Measurements from ENCODE around the gene IFT22.

Gene IFT22

DNA sequence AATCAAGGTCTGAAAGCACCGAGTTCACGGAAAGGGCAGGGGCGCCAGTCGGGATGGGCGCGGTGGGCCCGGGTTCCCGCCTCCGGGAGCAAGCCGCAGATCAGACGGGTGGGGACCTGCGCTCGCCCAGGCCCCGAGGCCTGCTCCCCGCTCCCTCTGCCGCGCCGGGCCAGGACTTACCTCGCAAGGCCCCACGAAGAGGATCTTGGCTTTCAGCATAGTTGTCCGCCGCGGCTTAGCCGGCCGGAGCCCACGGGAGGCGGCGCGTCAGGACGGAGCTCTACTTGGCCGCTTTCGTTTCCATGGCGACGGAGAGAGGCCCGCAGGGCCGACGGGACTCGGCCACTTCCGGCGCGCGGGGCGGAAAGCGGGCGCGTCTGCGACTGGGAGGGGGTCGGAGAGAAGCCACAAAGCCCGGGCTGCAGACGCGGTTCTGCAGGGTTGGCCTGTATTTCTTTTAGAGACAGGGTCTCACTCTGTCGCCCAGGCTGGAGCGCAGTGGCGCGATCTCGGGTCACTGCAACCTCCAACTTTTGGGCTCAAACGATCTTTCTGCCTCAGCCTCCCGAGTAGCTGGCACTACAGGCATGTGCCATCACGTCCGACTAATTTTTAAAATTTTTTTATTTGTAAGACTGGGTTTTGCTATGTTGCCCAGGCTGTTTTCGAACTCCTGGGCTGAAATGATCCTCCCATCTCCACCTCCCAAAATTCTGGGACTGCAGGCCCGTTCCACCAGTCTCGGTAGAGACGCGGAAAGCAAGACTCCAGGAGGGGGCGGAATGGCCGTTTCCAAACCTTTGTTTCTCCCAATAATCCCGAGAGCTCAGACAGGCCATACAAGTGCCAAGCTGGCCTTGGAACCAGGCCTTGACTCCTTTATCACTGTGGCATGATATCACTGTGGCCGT lies at the start of gene IFT22:
Gene IFT22, minus strand, starts transcription at position 322 of the 911 bp plus-strand sequence. Its CDS starts 103 bp downstream, at position 219.
- peak within 1 kb of the TSS; percentile 59 for H3K4me3 ChIP-seq (replicated peaks; ENCODE audit: low read depth, low read length)
- DNase-seq (ENCODE audit: extremely low read depth, low read depth): peak; percentile 59
- TF ChIP-seq, protein P1, sequence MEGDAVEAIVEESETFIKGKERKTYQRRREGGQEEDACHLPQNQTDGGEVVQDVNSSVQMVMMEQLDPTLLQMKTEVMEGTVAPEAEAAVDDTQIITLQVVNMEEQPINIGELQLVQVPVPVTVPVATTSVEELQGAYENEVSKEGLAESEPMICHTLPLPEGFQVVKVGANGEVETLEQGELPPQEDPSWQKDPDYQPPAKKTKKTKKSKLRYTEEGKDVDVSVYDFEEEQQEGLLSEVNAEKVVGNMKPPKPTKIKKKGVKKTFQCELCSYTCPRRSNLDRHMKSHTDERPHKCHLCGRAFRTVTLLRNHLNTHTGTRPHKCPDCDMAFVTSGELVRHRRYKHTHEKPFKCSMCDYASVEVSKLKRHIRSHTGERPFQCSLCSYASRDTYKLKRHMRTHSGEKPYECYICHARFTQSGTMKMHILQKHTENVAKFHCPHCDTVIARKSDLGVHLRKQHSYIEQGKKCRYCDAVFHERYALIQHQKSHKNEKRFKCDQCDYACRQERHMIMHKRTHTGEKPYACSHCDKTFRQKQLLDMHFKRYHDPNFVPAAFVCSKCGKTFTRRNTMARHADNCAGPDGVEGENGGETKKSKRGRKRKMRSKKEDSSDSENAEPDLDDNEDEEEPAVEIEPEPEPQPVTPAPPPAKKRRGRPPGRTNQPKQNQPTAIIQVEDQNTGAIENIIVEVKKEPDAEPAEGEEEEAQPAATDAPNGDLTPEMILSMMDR (IDR thresholded peaks at IDR 0.05; ENCODE audit: low read depth, low read length, missing control alignments): peak; percentile 59

DNA sequence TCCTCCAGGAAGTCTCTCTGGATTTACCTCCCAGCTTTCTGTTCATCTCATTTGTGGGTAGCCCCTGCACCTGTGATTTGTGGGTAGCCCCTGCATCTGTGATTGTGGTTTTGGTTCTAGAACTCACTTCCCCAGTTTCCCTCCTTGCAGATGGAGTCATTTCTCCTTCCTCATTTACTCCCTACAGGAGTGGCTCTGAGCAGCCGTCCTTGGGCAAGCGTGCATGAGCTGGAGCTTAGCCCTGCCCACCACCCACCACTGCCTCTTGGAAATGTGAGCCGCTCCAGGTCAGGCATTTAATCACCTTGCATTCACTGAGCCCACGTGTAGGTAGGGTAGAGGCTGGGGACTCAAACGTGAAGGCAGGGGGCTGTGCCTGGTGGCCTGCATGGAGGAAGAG lies 49.2 kb upstream of the IFT22 start:
- DNase-seq (ENCODE audit: extremely low read depth, low read depth): no peak

DNA sequence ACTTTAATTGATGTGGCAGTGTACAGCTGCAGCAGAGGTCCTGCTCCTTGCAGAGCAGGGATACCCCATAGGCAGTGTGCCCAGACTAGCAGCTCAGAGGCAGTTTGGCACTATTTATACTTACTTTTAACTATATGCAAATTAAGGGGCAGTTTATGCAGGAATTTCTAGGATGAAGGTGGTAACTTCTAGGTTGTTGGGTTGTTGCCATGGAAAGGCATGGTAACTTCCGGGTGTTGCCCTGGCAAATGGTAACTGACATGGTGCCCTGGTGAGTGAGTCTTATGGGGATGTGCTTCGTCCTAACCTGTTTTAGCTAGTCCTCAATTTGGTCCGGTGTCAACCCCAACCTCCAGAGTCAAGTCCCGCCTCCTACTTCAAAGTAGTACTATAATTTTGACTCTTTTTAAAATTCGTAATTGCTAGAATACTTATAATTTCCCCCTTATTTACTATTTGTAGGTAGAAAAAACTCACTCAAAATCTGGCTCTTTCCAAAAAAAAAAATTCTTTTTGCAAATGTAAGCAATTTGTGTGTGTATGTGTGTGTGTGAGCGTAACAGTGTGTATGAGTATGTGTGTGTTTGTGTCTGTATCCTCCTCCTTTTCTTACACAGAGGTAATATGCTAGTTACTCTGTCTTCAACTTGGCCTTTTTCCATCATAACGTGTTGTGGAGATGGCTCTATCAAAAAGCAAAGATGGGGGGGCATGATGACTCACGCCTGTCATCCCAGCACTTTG lies 47.0 kb upstream of the IFT22 start:
- no peak for DNase-seq (ENCODE audit: extremely low read depth, low read depth)
- TF ChIP-seq, protein P1 (IDR thresholded peaks at IDR 0.05; ENCODE audit: low read depth, low read length, missing control alignments): no peak
- H3K4me3 ChIP-seq (replicated peaks; ENCODE audit: low read depth, low read length): no peak overlapping the region

More for the DNA sequence above, 49.2 kb upstream of the IFT22 start:
- TF ChIP-seq, protein P1 (IDR thresholded peaks at IDR 0.05; ENCODE audit: low read depth, low read length, missing control alignments): no peak
- no peak overlapping the region for H3K4me3 ChIP-seq (replicated peaks; ENCODE audit: low read depth, low read length)

DNA sequence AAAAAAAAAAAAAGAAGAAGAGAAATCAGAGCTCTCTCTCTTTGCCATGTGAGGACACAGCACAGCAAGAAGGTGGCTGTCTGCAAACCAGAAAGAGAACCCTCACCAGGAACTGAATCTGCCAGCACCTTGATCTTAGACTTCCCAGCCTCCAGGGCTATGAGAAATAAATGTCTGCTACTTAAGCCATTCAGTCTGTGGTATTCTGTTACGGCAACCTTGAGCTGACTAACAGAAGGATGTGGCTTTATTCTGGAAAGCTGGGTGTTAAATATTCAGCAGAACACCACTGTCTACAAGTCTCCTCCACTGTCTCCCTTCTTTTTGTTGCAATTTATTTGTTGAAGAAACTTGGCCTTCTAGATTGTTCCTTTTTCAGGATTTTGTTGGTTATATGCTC lies 46.1 kb upstream of the IFT22 start:
- H3K4me3 ChIP-seq (replicated peaks; ENCODE audit: low read depth, low read length): no peak overlapping the region
- no peak for DNase-seq (ENCODE audit: extremely low read depth, low read depth)
- TF ChIP-seq, protein P1 (IDR thresholded peaks at IDR 0.05; ENCODE audit: low read depth, low read length, missing control alignments): no peak

DNA sequence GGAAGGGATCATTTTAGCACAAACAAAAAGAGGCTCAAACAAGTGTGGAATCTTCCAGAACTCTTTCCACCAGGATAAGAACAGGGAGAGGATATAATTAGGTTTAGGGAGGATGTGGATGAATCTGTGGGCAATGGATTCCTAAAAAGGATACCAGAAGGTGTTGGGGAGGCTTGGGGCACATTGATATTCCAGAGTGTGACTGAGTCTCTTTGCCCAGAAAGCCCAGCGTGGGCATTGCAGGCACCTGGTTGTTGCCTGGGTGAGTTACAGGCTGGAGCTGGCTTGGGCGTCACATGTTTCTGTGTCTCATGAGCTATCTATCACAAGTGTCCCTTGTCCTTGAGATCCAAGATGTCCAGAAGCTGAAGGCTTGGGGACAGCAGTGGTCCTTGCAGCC lies 44.3 kb upstream of the IFT22 start:
- DNase-seq (ENCODE audit: extremely low read depth, low read depth): no peak
- TF ChIP-seq, protein P1 (IDR thresholded peaks at IDR 0.05; ENCODE audit: low read depth, low read length, missing control alignments): no peak
- no peak overlapping the region for H3K4me3 ChIP-seq (replicated peaks; ENCODE audit: low read depth, low read length)

DNA sequence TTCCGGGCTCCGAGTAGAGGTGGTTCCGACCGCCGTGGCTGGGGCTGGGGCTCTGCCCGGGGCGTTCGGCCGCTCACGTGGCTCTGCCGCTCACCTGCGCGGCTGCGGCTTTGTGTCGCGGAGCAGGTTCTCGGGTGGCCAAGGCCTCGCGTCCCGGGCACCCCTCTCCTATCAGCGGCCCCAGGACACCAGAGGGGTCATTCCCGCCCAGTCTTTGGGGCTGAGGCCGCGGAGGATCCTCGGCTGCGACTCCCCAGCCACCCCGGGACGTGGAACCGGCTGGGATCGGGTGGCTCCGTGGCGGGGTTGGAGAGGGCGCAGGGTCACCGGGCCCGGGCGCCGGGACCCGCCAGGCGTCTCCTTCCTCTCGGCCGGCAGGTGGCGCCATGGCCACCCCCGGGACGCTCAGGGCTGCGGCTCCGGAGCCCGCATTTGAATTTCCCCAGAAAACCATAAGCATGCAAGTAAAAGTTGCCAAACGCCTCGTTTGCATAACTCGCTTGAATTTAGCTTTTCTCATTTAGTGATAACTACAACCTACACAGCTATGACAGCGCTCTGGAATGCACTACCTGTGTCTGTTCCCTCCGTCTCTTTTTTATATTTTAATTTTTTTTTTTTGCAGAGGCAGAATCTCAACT lies 42.2 kb upstream of the IFT22 start:
- TF ChIP-seq, protein P1 (IDR thresholded peaks at IDR 0.05; ENCODE audit: low read depth, low read length, missing control alignments): peak; percentile 85
- peak overlapping the region; percentile 50 for H3K4me3 ChIP-seq (replicated peaks; ENCODE audit: low read depth, low read length)
- no peak for DNase-seq (ENCODE audit: extremely low read depth, low read depth)
